Loucy (cell line): ENCODE measurements around the gene SPEG.

Experiments
- H2AFZ ChIP-seq: fragments of 200-600 bp; sonication (generic); 2 replicates; pipeline ENCODE4 v1.6.0; 2016; ENCODE audit warnings: antibody characterized with exemption, mild to moderate bottlenecking, low read length, moderate library complexity
- H3F3A ChIP-seq: fragments of 200-600 bp; 2 replicates; pipeline ENCODE4 v1.6.0; 2016; ENCODE audit warnings: antibody characterized with exemption, low read depth, mild to moderate bottlenecking
- H3K27me3 ChIP-seq: fragments of 200-600 bp; sonication (generic); 2 replicates; pipeline ENCODE4 v1.6.1; 2014; ENCODE audit warnings: low read length, mild to moderate bottlenecking; ENCODE audit not compliant: insufficient read depth, poor library complexity, severe bottlenecking
- H3K36me3 ChIP-seq: fragments of 200-600 bp; sonication (generic); 2 replicates; pipeline ENCODE4 v1.6.1; 2016; ENCODE audit warnings: low read length; ENCODE audit not compliant: insufficient read depth
- H3K4me1 ChIP-seq: fragments of 200-600 bp; sonication (generic); 2 replicates; pipeline ENCODE4 v1.5.1; 2014; ENCODE audit warnings: low read length, mild to moderate bottlenecking; ENCODE audit not compliant: insufficient read depth, poor library complexity, severe bottlenecking
- H3K4me2 ChIP-seq: fragments of 200-600 bp; sonication (generic); 2 replicates; pipeline ENCODE4 v1.6.0; 2014; ENCODE audit warnings: antibody characterized with exemption, low read length, low read depth, mild to moderate bottlenecking; ENCODE audit not compliant: poor library complexity, severe bottlenecking
- H3K4me3 ChIP-seq: fragments of 200-600 bp; sonication (generic); 2 replicates; pipeline ENCODE4 v1.5.1; 2014; ENCODE audit warnings: low read length, mild to moderate bottlenecking, mixed read lengths; ENCODE audit not compliant: poor library complexity, severe bottlenecking
- H3K79me2 ChIP-seq: fragments of 200-600 bp; sonication (generic); 2 replicates; pipeline ENCODE4 v1.6.1; 2014; ENCODE audit warnings: low read length; ENCODE audit not compliant: insufficient read depth
- H3K9ac ChIP-seq: fragments of 200-600 bp; sonication (generic); 2 replicates; pipeline ENCODE4 v1.6.0; 2014; ENCODE audit warnings: mild to moderate bottlenecking, low read depth, low read length, moderate library complexity; ENCODE audit not compliant: poor library complexity, severe bottlenecking
- H3K9me2 ChIP-seq: fragments of 200-600 bp; sonication (generic); replicated peaks from 2 replicates; pipeline ENCODE4 v1.6.1; 2016; ENCODE audit warnings: low read depth, low read length, mixed read lengths
- H3K9me3 ChIP-seq: fragments of 200-600 bp; sonication (generic); 2 replicates; pipeline ENCODE4 v1.6.1; 2014; ENCODE audit warnings: mild to moderate bottlenecking, antibody characterized with exemption, low read length, low read depth; ENCODE audit not compliant: insufficient read depth
- H4K20me1 ChIP-seq: fragments of 200-600 bp; sonication (generic); 2 replicates; pipeline ENCODE4 v1.6.0; 2014; ENCODE audit warnings: antibody characterized with exemption, low read length, mild to moderate bottlenecking; ENCODE audit not compliant: insufficient read depth, poor library complexity, severe bottlenecking
- CTCF ChIP-seq: fragments of 200-600 bp; sonication (generic); conservative IDR thresholded peaks from 2 replicates; pipeline ENCODE4 v1.5.1; 2014; ENCODE audit warnings: mild to moderate bottlenecking, antibody characterized with exemption, low read length
- EZH2phosphoT487 ChIP-seq: fragments of 200-600 bp; IDR thresholded peaks from 2 replicates; pipeline ENCODE4 v1.6.1; 2018; ENCODE audit warnings: antibody characterized with exemption, mild to moderate bottlenecking, moderate library complexity, borderline replicate concordance

SPEG gene

GRCh38 chr2:219544567-219544966 is 109.9 kb downstream of the SPEG start:
- Histone ChIP-seq H3K9ac (no peak overlapping the region), H3K9me2 (no peaks in the 10 kb centered on the region), H3K4me2 (peak overlapping the region; percentile 85), H4K20me1 (peaks cover 7% of the 10 kb centered on the region), H3K79me2 (no peaks in the 10 kb centered on the region), H3K27me3 (no peaks in the 10 kb centered on the region), H3K36me3 (no peaks in the 10 kb centered on the region), H3K4me1 (peaks cover 10% of the 10 kb centered on the region), H3K4me3 (peak overlapping the region; percentile 71), H3K9me3 (no peaks in the 10 kb centered on the region), H3F3A (no peaks in the 10 kb centered on the region), H2AFZ (no peak overlapping the region)
- TF ChIP-seq EZH2phosphoT487, result no peak
- no peak for TF ChIP-seq CTCF

GRCh38 chr2:219545295-219545942 is 110.8 kb downstream of the SPEG start:
- Histone ChIP-seq H3K4me2 (no peak overlapping the region), H3F3A (no peaks in the 10 kb centered on the region), H2AFZ (no peak overlapping the region), H3K9ac (no peak overlapping the region), H3K9me3 (no peaks in the 10 kb centered on the region), H4K20me1 (peaks cover 7% of the 10 kb centered on the region), H3K36me3 (no peaks in the 10 kb centered on the region), H3K4me3 (no peak overlapping the region), H3K27me3 (no peaks in the 10 kb centered on the region), H3K4me1 (peaks cover 10% of the 10 kb centered on the region), H3K79me2 (no peaks in the 10 kb centered on the region), H3K9me2 (no peaks in the 10 kb centered on the region)
- TF ChIP-seq EZH2phosphoT487 (no peak), CTCF (no peak)

- TF ChIP-seq CTCF, result no peak
- Histone ChIP-seq H3K4me3 (no peak overlapping the region), H3K79me2 (no peaks in the 10 kb centered on the region), H3K4me1 (peaks cover 10% of the 10 kb centered on the region), H4K20me1 (peaks cover 7% of the 10 kb centered on the region), H3K9me2 (no peaks in the 10 kb centered on the region), H3K27me3 (no peaks in the 10 kb centered on the region), H3K4me2 (no peak overlapping the region), H3K9me3 (no peaks in the 10 kb centered on the region), H3K9ac (no peak overlapping the region), H3F3A (no peaks in the 10 kb centered on the region), H2AFZ (no peak overlapping the region), H3K36me3 (no peaks in the 10 kb centered on the region)
Observed at GRCh38 chr2:219545943-219546352, 111.3 kb downstream of the SPEG start.
